ENCODE measurements around the gene RPS29. TPM values are rescaled to one million over a fixed set of nuclear protein-coding genes. Genes with fewer than 3 reads are reported as not detected.

RPS29 gene
- total and polyA plus RNA-seq, 2 experiments from 2014 or later, result 875 to 3,841 TPM

DNA sequence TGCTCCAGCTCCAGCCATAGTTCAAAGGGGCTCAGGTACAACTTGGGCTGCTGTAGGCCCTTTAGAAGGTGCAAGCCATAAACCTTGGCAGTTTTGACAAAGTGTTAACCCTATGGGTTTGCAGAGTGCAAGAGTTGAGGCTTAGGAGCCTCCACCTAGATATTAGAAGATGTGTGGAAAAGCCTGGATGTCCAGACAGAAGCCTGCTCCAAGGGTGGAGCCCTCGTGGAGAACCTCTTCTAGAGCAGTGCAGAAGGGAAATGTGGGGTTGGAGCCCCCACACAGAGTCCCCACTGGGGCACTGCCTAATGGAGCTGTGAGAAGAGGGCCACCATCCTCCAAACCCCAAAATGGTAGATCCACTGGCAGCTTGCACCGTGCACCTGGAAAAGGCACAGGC, 45.1 kb downstream of the RPS29 start:
- 100% methylated on average over 2 of the region's 2 CpGs for WGBS (ENCODE audit: low lambda C conversion rate, missing lambda C conversion rate)
- H3K27me3 ChIP-seq, result no peaks in the 10 kb centered on the region
- no peak for DNase-seq (ENCODE audit: low spot score)
- no peaks in the 10 kb centered on the region for H3K9me2 ChIP-seq (replicated peaks; ENCODE audit: insufficient read depth)
- H3K36me3 ChIP-seq (replicated peaks; ENCODE audit: insufficient read depth, low read depth), result no peaks in the 10 kb centered on the region
- no peak overlapping the region for H3K4me2 ChIP-seq
- H2AFZ ChIP-seq, result no peak overlapping the region
- H3K9me3 ChIP-seq (ENCODE audit: low read depth), result no peaks in the 10 kb centered on the region
- TF ChIP-seq EZH2phosphoT487 (IDR thresholded peaks at IDR 0.05; ENCODE audit: low read depth, severe bottlenecking, unreplicated experiment) (no peak), EZH2 (IDR thresholded peaks at IDR 0.05; ENCODE audit: borderline replicate concordance) (no peak)
- TF ChIP-seq, protein P1, sequence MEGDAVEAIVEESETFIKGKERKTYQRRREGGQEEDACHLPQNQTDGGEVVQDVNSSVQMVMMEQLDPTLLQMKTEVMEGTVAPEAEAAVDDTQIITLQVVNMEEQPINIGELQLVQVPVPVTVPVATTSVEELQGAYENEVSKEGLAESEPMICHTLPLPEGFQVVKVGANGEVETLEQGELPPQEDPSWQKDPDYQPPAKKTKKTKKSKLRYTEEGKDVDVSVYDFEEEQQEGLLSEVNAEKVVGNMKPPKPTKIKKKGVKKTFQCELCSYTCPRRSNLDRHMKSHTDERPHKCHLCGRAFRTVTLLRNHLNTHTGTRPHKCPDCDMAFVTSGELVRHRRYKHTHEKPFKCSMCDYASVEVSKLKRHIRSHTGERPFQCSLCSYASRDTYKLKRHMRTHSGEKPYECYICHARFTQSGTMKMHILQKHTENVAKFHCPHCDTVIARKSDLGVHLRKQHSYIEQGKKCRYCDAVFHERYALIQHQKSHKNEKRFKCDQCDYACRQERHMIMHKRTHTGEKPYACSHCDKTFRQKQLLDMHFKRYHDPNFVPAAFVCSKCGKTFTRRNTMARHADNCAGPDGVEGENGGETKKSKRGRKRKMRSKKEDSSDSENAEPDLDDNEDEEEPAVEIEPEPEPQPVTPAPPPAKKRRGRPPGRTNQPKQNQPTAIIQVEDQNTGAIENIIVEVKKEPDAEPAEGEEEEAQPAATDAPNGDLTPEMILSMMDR (IDR thresholded peaks at IDR 0.05; ENCODE audit: poor library complexity), result no peak
- no peaks in the 10 kb centered on the region for H3K79me2 ChIP-seq
- H3K4me1 ChIP-seq (ENCODE audit: insufficient read depth), result no peaks in the 10 kb centered on the region
- H3K27ac ChIP-seq, result no peak overlapping the region
- no peaks in the 10 kb centered on the region for H4K20me1 ChIP-seq (ENCODE audit: insufficient read depth, poor library complexity, severe bottlenecking)
- H3K4me3 ChIP-seq, result no peak overlapping the region

- Histone ChIP-seq H3K27ac (no peak overlapping the region), H3K4me3 (no peak overlapping the region), H4K20me1 (ENCODE audit: insufficient read depth, poor library complexity, severe bottlenecking) (no peaks in the 10 kb centered on the region), H3K36me3 (replicated peaks; ENCODE audit: insufficient read depth, low read depth) (no peaks in the 10 kb centered on the region), H3K9me3 (ENCODE audit: low read depth) (no peaks in the 10 kb centered on the region), H3K4me1 (ENCODE audit: insufficient read depth) (no peaks in the 10 kb centered on the region), H3K9me2 (replicated peaks; ENCODE audit: insufficient read depth) (no peaks in the 10 kb centered on the region), H3K27me3 (no peaks in the 10 kb centered on the region), H3K79me2 (no peaks in the 10 kb centered on the region), H2AFZ (no peak overlapping the region), H3K4me2 (no peak overlapping the region)
- no peak for DNase-seq (ENCODE audit: low spot score)
- TF ChIP-seq EZH2phosphoT487 (IDR thresholded peaks at IDR 0.05; ENCODE audit: low read depth, severe bottlenecking, unreplicated experiment) (no peak), EZH2 (IDR thresholded peaks at IDR 0.05; ENCODE audit: borderline replicate concordance) (no peak)
- TF ChIP-seq, protein P1 (IDR thresholded peaks at IDR 0.05; ENCODE audit: poor library complexity), result no peak
- 89% methylated on average over 4 of the region's 4 CpGs for whole genome bisulfite sequencing (ENCODE audit: low lambda C conversion rate, missing lambda C conversion rate)
Measured at GRCh38 chr14:49538852-49539251, 47.3 kb downstream of the RPS29 start.

Small RNAs within 50 kb of the gene (small RNA-seq; reads per million reads assigned to genes)
- gene AL139099.3 (not detected), gene AL139099.4 (not detected), gene RF00019 (not detected), gene RNA5SP384 (not detected)

Other genes with a start within 250 kb of the RPS29 start
- gene LRR1, start 12.6 kb upstream of the RPS29 start, total RNA-seq, result 10.1 and 15.4 TPM in 2 replicates
- gene LRR1, start 12.6 kb upstream of the RPS29 start, polyA plus RNA-seq, result 10.6 and 14.8 TPM in 2 replicates
- 175 and 208 TPM in 2 replicates for gene RPL36AL, start 34.2 kb upstream of the RPS29 start, total RNA-seq
- 277 TPM in 2 replicates for gene RPL36AL, start 34.2 kb upstream of the RPS29 start, polyA plus RNA-seq
- gene MGAT2, start 34.4 kb upstream of the RPS29 start, total RNA-seq, result 74.9 and 81.3 TPM in 2 replicates
- gene MGAT2, start 34.4 kb upstream of the RPS29 start, polyA plus RNA-seq, result 39.4 and 53.5 TPM in 2 replicates
- gene DNAAF2, start 48.9 kb upstream of the RPS29 start, total RNA-seq, result 16.7 and 19.8 TPM in 2 replicates
- gene DNAAF2, start 48.9 kb upstream of the RPS29 start, polyA plus RNA-seq, result 17.6 and 20.6 TPM in 2 replicates
- 7.6 and 12.0 TPM in 2 replicates for gene POLE2, start 101.8 kb upstream of the RPS29 start, total RNA-seq
- gene POLE2, start 101.8 kb upstream of the RPS29 start, polyA plus RNA-seq, result 3.2 and 3.9 TPM in 2 replicates
- 4.6 and 6.7 TPM in 2 replicates for gene KLHDC1, start 106.7 kb upstream of the RPS29 start, total RNA-seq
- 1.2 and 5.4 TPM in 2 replicates for gene KLHDC1, start 106.7 kb upstream of the RPS29 start, polyA plus RNA-seq
- 114 and 118 TPM in 2 replicates for gene KLHDC2, start 181.8 kb upstream of the RPS29 start, total RNA-seq
- 122 and 140 TPM in 2 replicates for gene KLHDC2, start 181.8 kb upstream of the RPS29 start, polyA plus RNA-seq